ENCODE results near the gene PRDM11. TPM values are rescaled to one million over a fixed set of nuclear protein-coding genes. Genes with fewer than 3 reads are reported as not detected.

The PRDM11 gene
- total and polyA plus RNA-seq, 2 of the 8 experiments (the other 6 are each of a cell fraction or from before 2014, with no cell fraction given) = 3.6 to 11.7 TPM

GRCh38 chr11:45162064-45162375 lies 15.6 kb downstream of the PRDM11 start:
- Histone ChIP-seq H3K4me1 (replicated peaks in 1 of 4; ENCODE audit: control insufficient read depth in 3 of 4, insufficient read depth in 4 of 4, low read length in 3 of 4) (peaks cover 0 to 6% (median 1%) of the 10 kb centered on the region in 4 experiments; a peak in 2 of 7 replicates), H2BK5ac (ENCODE audit: low read depth, low read length) (no peak overlapping the region), H3K79me2 (ENCODE audit: control insufficient read depth in 1 of 2, insufficient read depth in 2 of 2, low read length in 2 of 2) (peaks cover 0 to 11% of the 10 kb centered on the region in 2 experiments; a peak in 3 of 4 replicates), H2AFZ (ENCODE audit: low read length) (no peak overlapping the region), H2BK20ac (ENCODE audit: low read length) (no peak overlapping the region), H3K18ac (ENCODE audit: extremely low read depth, low read length) (no peak overlapping the region), H4K91ac (replicated peaks; ENCODE audit: insufficient read length, low read length) (no peak overlapping the region), H3K4ac (replicated peaks; ENCODE audit: insufficient read length, low read depth, low read length) (no peak overlapping the region), H3K4me3 (ENCODE audit: extremely low read depth in 1 of 4, insufficient read depth in 2 of 4, low read depth in 3 of 4, low read length in 4 of 4) (no peak overlapping the region), H3K27ac (ENCODE audit: low read depth, low read length) (no peak overlapping the region), H3K23ac (ENCODE audit: insufficient read length) (no peak overlapping the region), H2AK5ac (ENCODE audit: low read depth, low read length) (no peak overlapping the region), H4K8ac (ENCODE audit: extremely low read depth, insufficient read depth, low read length) (no peak overlapping the region), H3K36me3 (ENCODE audit: control insufficient read depth in 2 of 4, insufficient read depth in 4 of 4, low read length in 3 of 4) (no peaks in the 10 kb centered on the region), H3K56ac (replicated peaks; ENCODE audit: insufficient read length, low read depth, low read length) (no peak overlapping the region), H3K27me3 (replicated peaks in 1 of 4; ENCODE audit: control insufficient read depth in 3 of 4, extremely low read depth in 1 of 4, insufficient read depth in 3 of 4, low read length in 3 of 4) (no peaks in the 10 kb centered on the region), H3K9me3 (ENCODE audit: insufficient read depth in 2 of 2, low read depth in 1 of 2, low read length in 1 of 2) (no peaks in the 10 kb centered on the region), H2BK12ac (ENCODE audit: low read depth, low read length) (no peak overlapping the region), H2BK15ac (ENCODE audit: low read length) (no peak overlapping the region), H3K23me2 (ENCODE audit: low read depth, low read length) (no peaks in the 10 kb centered on the region), H2BK120ac (replicated peaks; ENCODE audit: low read depth, low read length) (no peak overlapping the region), H3K79me1 (ENCODE audit: low read depth, low read length) (peaks cover 4% of the 10 kb centered on the region; the same call in 1 of the 2 replicates), H3K14ac (ENCODE audit: insufficient read length) (no peak overlapping the region), H3K4me2 (ENCODE audit: insufficient read depth in 1 of 2, low read depth in 2 of 2, low read length in 2 of 2) (no peak overlapping the region), H4K20me1 (replicated peaks in 1 of 2; ENCODE audit: control insufficient read depth in 1 of 2, insufficient read depth in 2 of 2, low read length in 2 of 2) (peaks cover 4 to 10% of the 10 kb centered on the region in 2 experiments), H3K9ac (replicated peaks in 1 of 4; ENCODE audit: extremely low read depth in 1 of 4, low read depth in 3 of 4, low read length in 3 of 4) (no peak overlapping the region), H4K5ac (ENCODE audit: insufficient read length, low read depth, low read length) (no peak overlapping the region)
- ChIA-PET POLR2A (ENCODE audit: partially characterized antibody) (interaction anchor here (1.0 to 2.2 kb wide), 2 partner anchors 17 to 19 kb away, joined by 5 to 6 read pairs; no protein-coding TSS in a partner anchor), CTCF (ENCODE audit: partially characterized antibody) (interaction anchor here (0.7 to 2.5 kb wide), 3 partner anchors 57 to 234 kb away, joined by 3 to 8 read pairs (median 4); no protein-coding TSS in a partner anchor)
- no peak for DNase-seq (ENCODE audit: low read depth in 1 of 2, low spot score in 2 of 2)
- no peak for TF ChIP-seq HDAC6 (IDR thresholded peaks at IDR 0.05; ENCODE audit: low read depth, low read length)
- no peak for FAIRE-seq
- WGBS, 2 experiments (ENCODE audit: extremely low coverage in 1 of 2, insufficient coverage in 1 of 2, insufficient read length in 1 of 2, insufficient replicate concordance in 2 of 2, low coverage in 1 of 2, low lambda C conversion rate in 2 of 2, missing lambda C conversion rate in 1 of 2) = 91% methylated on average over 3 of the region's 3 CpGs; no CpG with 5 or more reads in 1 of the 2 experiments

All from H1 (cell line).